HepG2 (cell line): ENCODE data around the gene CLEC10A. TPM values are rescaled to one million over a fixed set of nuclear protein-coding genes. Genes with fewer than 3 reads are reported as not detected.
A peak's percentile ranks its signal among the peaks of the same experiment; 100 is the strongest.

Experiments used
- ATF5 ChIP-seq: sonication (generic); formaldehyde crosslinking; IDR thresholded peaks from 2 replicates; pipeline ENCODE4 v1.4.0; 2020; ENCODE audit warnings: mild to moderate bottlenecking, low read depth, missing genetic modification reagents
- CCDC6 ChIP-seq: sonication (generic); formaldehyde crosslinking; IDR thresholded peaks from 2 replicates; pipeline ENCODE4 v1.8.1; 2022; ENCODE audit warnings: mild to moderate bottlenecking, missing genetic modification reagents, moderate library complexity
- ESRRA ChIP-seq: sonication (generic); formaldehyde crosslinking; IDR thresholded peaks from 2 replicates; pipeline ENCODE4 v1.5.1; 2020; ENCODE audit warnings: mild to moderate bottlenecking, low read depth, missing genetic modification reagents
- FOXK2 ChIP-seq: fragments of 450-650 bp; IDR thresholded peaks from 2 replicates; pipeline ENCODE4 v1.6.1; 2016
- KDM6A ChIP-seq: IDR thresholded peaks from 2 replicates; pipeline ENCODE4 v1.6.1; 2016; ENCODE audit warnings: low read depth
- KLF15 ChIP-seq: sonication (generic); formaldehyde crosslinking; IDR thresholded peaks from 2 replicates; pipeline ENCODE4 v1.8.1; 2023; ENCODE audit warnings: borderline replicate concordance, mild to moderate bottlenecking, inconsistent platforms, missing genetic modification reagents, mixed read lengths
- MLLT10 ChIP-seq: sonication (generic); formaldehyde crosslinking; IDR thresholded peaks from 2 replicates; pipeline ENCODE4 v1.4.0; 2020; ENCODE audit warnings: missing genetic modification reagents
- NCOA5 ChIP-seq: sonication (generic); formaldehyde crosslinking; IDR thresholded peaks from 2 replicates; pipeline ENCODE4 v1.4.0; 2020; ENCODE audit warnings: missing genetic modification reagents
- NFE2L1 ChIP-seq: sonication (generic); formaldehyde crosslinking; IDR thresholded peaks from 2 replicates; pipeline ENCODE4 v1.4.0; 2020; ENCODE audit warnings: missing genetic modification reagents, mild to moderate bottlenecking, borderline replicate concordance
- PHF20 ChIP-seq: sonication (generic); formaldehyde crosslinking; IDR thresholded peaks from 2 replicates; pipeline ENCODE4 v1.5.0; 2020; ENCODE audit warnings: mild to moderate bottlenecking, missing genetic modification reagents
- POLR2AphosphoS2 ChIP-seq: IDR thresholded peaks from 2 replicates; pipeline ENCODE4 v1.6.1; 2011; ENCODE audit warnings: low read depth, low read length, improper control_type of control experiment
- PRMT3 ChIP-seq: sonication (generic); formaldehyde crosslinking; IDR thresholded peaks from 2 replicates; pipeline ENCODE4 v1.8.1; 2022; ENCODE audit warnings: low read depth, mild to moderate bottlenecking, moderate library complexity, missing genetic modification reagents, borderline replicate concordance
- SMAD3 ChIP-seq: sonication (generic); formaldehyde crosslinking; IDR thresholded peaks from 2 replicates; pipeline ENCODE4 v1.4.0; 2020; ENCODE audit warnings: missing genetic modification reagents
- SP5 ChIP-seq: IDR thresholded peaks from 2 replicates; pipeline ENCODE4 v1.6.1; 2016; ENCODE audit warnings: low read depth, borderline replicate concordance
- ZBTB10 ChIP-seq: sonication (generic); formaldehyde crosslinking; IDR thresholded peaks from 2 replicates; pipeline ENCODE4 v1.4.0; 2020; ENCODE audit warnings: missing genetic modification reagents, borderline replicate concordance
- ZFP36L2 ChIP-seq: sonication (generic); formaldehyde crosslinking; IDR thresholded peaks from 2 replicates; pipeline ENCODE4 v1.4.0; 2020; ENCODE audit warnings: missing genetic modification reagents
- ZFP37 ChIP-seq: sonication (generic); formaldehyde crosslinking; IDR thresholded peaks from 2 replicates; pipeline ENCODE4 v1.4.0; 2020; ENCODE audit warnings: missing genetic modification reagents, borderline replicate concordance
- ZKSCAN8 ChIP-seq: IDR thresholded peaks from 2 replicates; pipeline ENCODE4 v1.6.1; 2016; ENCODE audit warnings: borderline replicate concordance, missing genetic modification reagents, missing compliant biosample characterization
- ZNF160 ChIP-seq: sonication (generic); formaldehyde crosslinking; IDR thresholded peaks from 2 replicates; pipeline ENCODE4 v1.8.0; 2022; ENCODE audit warnings: mild to moderate bottlenecking, inconsistent platforms, missing genetic modification reagents
- ZNF235 ChIP-seq: sonication (generic); formaldehyde crosslinking; IDR thresholded peaks from 2 replicates; pipeline ENCODE4 v1.8.1; 2023; ENCODE audit warnings: mild to moderate bottlenecking, missing genetic modification reagents, borderline replicate concordance
- ZNF557 ChIP-seq: sonication (generic); formaldehyde crosslinking; IDR thresholded peaks from 2 replicates; pipeline ENCODE4 v1.4.0; 2020; ENCODE audit warnings: missing genetic modification reagents
- ZNF570 ChIP-seq: sonication (generic); formaldehyde crosslinking; IDR thresholded peaks from 2 replicates; pipeline ENCODE4 v1.4.0; 2020; ENCODE audit warnings: mild to moderate bottlenecking, missing genetic modification reagents, borderline replicate concordance
- ZNF703 ChIP-seq: sonication (generic); formaldehyde crosslinking; IDR thresholded peaks from 2 replicates; pipeline ENCODE4 v1.5.1; 2020; ENCODE audit warnings: missing genetic modification reagents, mild to moderate bottlenecking, moderate library complexity, borderline replicate concordance
- ZZZ3 ChIP-seq: sonication (generic); formaldehyde crosslinking; IDR thresholded peaks from 2 replicates; pipeline ENCODE4 v1.4.0; 2020; ENCODE audit warnings: missing genetic modification reagents, mild to moderate bottlenecking, borderline replicate concordance
- polyA plus RNA-seq, 8 experiments: library from polyadenylated mRNA; depleted of rRNA in 3 of 8; stranded (reverse) in 7 of 8; unstranded in 1 of 8; fragments of >200 nt; fragmentation: Illumina TruSeq in 4 of 8; extraction: Trizol in 4 of 8; gene quantifications; 2 replicates each; pipeline versions ENCODE4 v1.2.1 to v1.2.3, GENCODE V29; 2011 to 2016; ENCODE audit warnings: low read depth in 4 of 8, missing spikeins in 1 of 8, mixed read lengths in 1 of 8; ENCODE audit not compliant: insufficient read depth in 1 of 8
- total RNA-seq, 5 experiments: library from RNA; depleted of rRNA; stranded (reverse); fragments of >200 nt; fragmentation: Illumina TruSeq; extraction: Trizol; gene quantifications; 2 replicates each; pipeline ENCODE4 v1.2.3, GENCODE V29; 2016; ENCODE audit warnings: low read depth in 1 of 5
- TF ChIP-seq, protein P1 (sequence below): sonication (generic); formaldehyde crosslinking; IDR thresholded peaks from 2 replicates; pipeline ENCODE4 v1.4.0; 2020; ENCODE audit warnings: mild to moderate bottlenecking, missing genetic modification reagents, borderline replicate concordance

The CLEC10A gene
- total and polyA plus RNA-seq, 2 of the 13 experiments (the other 11 are each of a cell fraction or from before 2014, with no cell fraction given): 0.33 TPM; not detected in 1

- TF ChIP-seq ATF5 (CRISPR knock-in tag): no peak
- TF ChIP-seq ESRRA (CRISPR knock-in tag): peak; percentile 22; the same call in 1 of the 2 replicates
- TF ChIP-seq ZFP37 (CRISPR knock-in tag): 0 out of 2 replicates have a peak, but pooled peaks have one; percentile 54
- TF ChIP-seq CCDC6: no peak
- TF ChIP-seq ZNF160: peak; percentile 16; the same call in 1 of the 2 replicates
- no peak for TF ChIP-seq MLLT10
- peak; percentile 6; the same call in 1 of the 2 replicates for TF ChIP-seq ZNF235 (CRISPR knock-in tag)
- TF ChIP-seq ZZZ3 (CRISPR knock-in tag): no peak
- no peak for TF ChIP-seq ZFP36L2 (CRISPR knock-in tag)
- TF ChIP-seq ZKSCAN8 (CRISPR knock-in tag): no peak
- no peak for TF ChIP-seq POLR2AphosphoS2
- TF ChIP-seq, protein P1, sequence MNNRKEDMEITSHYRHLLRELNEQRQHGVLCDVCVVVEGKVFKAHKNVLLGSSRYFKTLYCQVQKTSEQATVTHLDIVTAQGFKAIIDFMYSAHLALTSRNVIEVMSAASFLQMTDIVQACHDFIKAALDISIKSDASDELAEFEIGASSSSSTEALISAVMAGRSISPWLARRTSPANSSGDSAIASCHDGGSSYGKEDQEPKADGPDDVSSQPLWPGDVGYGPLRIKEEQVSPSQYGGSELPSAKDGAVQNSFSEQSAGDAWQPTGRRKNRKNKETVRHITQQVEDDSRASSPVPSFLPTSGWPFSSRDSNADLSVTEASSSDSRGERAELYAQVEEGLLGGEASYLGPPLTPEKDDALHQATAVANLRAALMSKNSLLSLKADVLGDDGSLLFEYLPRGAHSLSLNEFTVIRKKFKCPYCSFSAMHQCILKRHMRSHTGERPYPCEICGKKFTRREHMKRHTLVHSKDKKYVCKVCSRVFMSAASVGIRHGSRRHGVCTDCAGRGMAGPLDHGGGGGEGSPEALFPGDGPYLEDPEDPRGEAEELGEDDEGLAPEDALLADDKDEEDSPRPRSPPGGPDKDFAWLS (CRISPR knock-in tag): no peak
- TF ChIP-seq ZNF557 (CRISPR knock-in tag): 0 out of 2 replicates have a peak, but pooled peaks have one; percentile 84
- TF ChIP-seq ZNF703: no peak
- TF ChIP-seq KDM6A: no peak
- no peak for TF ChIP-seq SMAD3 (CRISPR knock-in tag)
- TF ChIP-seq PHF20 (CRISPR knock-in tag): peak; percentile 55
- TF ChIP-seq KLF15 (CRISPR knock-in tag): no peak
- no peak for TF ChIP-seq SP5 (CRISPR knock-in tag)
- TF ChIP-seq NFE2L1 (CRISPR knock-in tag): no peak
- peak; percentile 32; the same call in 1 of the 2 replicates for TF ChIP-seq ZBTB10 (CRISPR knock-in tag)
- TF ChIP-seq ZNF570 (CRISPR knock-in tag): no peak
- no peak for TF ChIP-seq PRMT3 (CRISPR knock-in tag)
- no peak for TF ChIP-seq FOXK2
- no peak for TF ChIP-seq NCOA5 (CRISPR knock-in tag)
Observed at GRCh38 chr17:7035591-7036368, 44.3 kb downstream of the CLEC10A start, which contains the start of gene SLC16A13 (continued).
